ENCODE results near the gene MTFR1L.

Gene MTFR1L

DNA sequence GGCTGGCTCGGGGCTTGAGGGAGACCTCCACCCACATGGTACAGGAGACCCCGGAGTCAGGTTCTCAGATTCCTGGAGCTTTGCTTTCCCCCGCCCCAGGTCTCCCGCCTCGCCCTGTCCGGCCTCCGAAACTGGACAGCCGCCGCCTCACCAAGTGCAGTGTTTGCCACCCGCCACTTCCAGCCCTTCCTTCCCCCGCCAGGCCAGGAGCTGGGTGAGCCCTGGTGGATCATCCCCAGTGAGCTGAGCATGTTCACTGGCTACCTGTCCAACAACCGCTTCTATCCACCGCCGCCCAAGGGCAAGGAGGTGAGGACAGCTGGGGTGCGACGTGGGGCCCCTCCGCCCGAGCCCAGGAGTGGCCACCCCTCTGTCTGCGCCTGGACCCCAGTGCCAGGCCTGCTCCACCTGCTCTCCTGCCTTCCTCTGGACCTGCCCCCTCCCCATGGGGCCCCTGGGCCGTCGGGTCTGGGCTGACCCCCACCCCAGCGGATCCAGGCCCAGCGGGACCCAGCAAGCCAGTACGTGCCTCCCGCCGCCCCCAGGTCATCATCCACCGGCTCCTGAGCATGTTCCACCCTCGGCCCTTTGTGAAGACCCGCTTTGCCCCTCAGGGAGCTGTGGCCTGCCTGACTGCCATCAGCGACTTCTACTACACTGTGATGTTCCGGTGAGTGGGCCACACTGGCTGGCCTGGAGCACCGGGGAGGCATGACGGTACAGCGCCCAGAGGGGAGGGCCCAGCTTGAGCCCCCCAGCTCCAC lies 11.1 kb upstream of the MTFR1L start:
- DNase-seq (ENCODE audit: low spot score): no peak

GRCh38 chr1:25809283-25809926 lies 10.3 kb upstream of the MTFR1L start:
- no peak for DNase-seq (ENCODE audit: low spot score)

DNA sequence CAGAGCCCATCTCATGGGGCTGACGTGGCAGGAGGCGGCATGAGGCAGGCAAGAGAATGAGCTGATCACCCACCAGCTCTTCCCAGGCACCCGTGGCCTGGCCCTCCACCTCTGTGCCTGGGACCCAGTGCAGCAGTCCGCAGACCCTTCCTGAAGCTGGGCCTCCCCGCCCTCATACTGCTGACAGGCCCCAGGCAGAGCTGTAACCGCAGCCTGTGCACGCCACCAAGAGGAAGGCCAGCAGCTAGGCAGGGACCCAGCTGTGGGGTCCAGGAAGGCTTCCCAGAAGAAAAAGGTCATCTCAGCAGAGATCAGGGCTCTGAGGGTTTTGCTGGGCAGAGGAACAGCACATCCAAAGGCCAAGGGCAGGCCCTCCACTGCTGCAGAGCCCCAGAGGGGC lies 9.8 kb upstream of the MTFR1L start:
- no peak for DNase-seq (ENCODE audit: low spot score)

DNA sequence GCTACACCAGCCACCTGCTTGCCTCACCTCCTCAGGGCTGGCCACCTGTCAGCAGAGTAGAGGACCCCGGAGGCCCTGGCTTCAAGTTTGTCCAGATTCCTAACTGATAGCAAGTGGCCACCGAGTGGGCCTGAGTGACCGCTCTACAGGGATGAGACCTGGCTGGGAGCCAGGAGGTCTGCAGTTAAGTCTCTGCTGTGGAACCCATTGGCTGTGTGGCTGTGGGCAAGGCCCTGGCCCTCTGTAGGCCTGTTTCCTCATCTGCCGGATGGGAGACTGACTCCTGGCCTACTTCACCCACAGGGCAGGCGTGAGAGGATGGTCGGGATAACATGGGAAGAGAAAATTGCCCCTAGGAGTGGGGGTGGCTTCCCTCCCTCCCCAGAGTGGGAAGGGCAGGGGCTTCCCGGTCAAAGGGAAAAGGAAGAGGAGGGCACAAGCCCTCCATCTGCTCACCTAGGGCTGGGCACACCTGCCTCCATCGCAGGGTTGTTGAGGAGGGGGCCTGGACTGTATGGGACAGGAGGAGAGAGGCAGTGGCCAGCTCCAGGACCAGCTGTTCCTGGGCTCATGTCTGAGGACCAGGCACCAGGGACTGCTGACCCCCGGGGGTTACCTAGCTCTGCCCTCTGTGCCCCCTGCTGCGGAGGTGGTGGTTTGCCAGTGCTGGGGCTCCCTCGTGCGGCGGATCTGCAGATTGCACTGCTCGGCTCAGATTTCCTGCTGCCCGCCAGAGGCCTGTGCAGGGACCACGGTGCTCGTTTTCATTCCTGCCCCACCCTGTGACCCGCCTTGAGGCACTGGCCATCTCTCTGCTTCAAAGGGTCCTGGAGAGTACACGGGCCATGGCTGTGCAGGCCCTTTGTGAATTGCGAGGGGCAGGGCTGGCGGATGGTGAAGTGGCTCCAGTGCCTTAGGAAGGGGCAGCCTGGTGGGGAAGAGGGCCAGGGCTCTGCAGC lies 9.1 kb upstream of the MTFR1L start:
- DNase-seq (ENCODE audit: low spot score): peak; percentile 35

- DNase-seq (ENCODE audit: low spot score): no peak
These were observed 8.2 kb upstream of the MTFR1L start for GRCh38 chr1:25811384-25812082.

- no peak for DNase-seq (ENCODE audit: low spot score)
These were observed 6.6 kb upstream of the MTFR1L start for GRCh38 chr1:25813071-25813733.

- no peak for DNase-seq (ENCODE audit: low spot score)
These were observed 5.9 kb upstream of the MTFR1L start for GRCh38 chr1:25813734-25814471.

GRCh38 chr1:25814549-25815087 lies 5.1 kb upstream of the MTFR1L start:
- no peak for DNase-seq (ENCODE audit: low spot score)

GRCh38 chr1:25815208-25816111 lies 4.3 kb upstream of the MTFR1L start:
- DNase-seq (ENCODE audit: low spot score): no peak

GRCh38 chr1:25816112-25816718 lies 3.5 kb upstream of the MTFR1L start:
- no peak for DNase-seq (ENCODE audit: low spot score)

GRCh38 chr1:25817840-25818501 lies 1.8 kb upstream of the MTFR1L start:
- DNase-seq (ENCODE audit: low spot score): no peak

- no peak for DNase-seq (ENCODE audit: low spot score)
These were observed 1.2 kb upstream of the MTFR1L start for GRCh38 chr1:25818569-25818968.

- DNase-seq (ENCODE audit: low spot score): peak; percentile 58
These were observed 725 bp downstream of the MTFR1L start for GRCh38 chr1:25820247-25821111.

DNA sequence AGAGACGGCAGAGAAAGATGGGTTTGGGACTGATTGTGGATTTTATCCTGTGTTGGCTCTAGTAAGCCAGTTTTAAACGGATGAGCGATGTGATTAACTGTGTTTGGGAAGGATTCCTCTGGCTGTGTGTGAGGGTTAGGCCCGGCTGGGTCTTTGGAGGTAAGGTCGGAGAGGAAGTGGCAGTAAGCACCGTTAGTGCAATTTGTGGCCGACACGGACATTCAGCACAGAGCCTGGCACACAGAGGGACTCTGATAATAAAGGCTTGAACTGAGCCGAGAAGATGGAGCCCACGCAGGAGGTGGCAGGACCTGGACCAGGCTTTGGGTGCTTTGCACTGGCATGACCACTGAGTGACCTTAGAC lies 1.3 kb downstream of the MTFR1L start:
- DNase-seq (ENCODE audit: low spot score): no peak

- no peak for DNase-seq (ENCODE audit: low spot score)
These were observed 1.9 kb downstream of the MTFR1L start for GRCh38 chr1:25821630-25822091.

GRCh38 chr1:25825605-25826004 lies 5.9 kb downstream of the MTFR1L start:
- DNase-seq (ENCODE audit: low spot score): no peak

- DNase-seq (ENCODE audit: low spot score): no peak
These were observed 6.8 kb downstream of the MTFR1L start for GRCh38 chr1:25826571-25826970.
